AG04450 (cell line): ENCODE measurements around the gene CD48. TPM values are rescaled to one million over a fixed set of nuclear protein-coding genes. Genes with fewer than 3 reads are reported as not detected.

Source experiments
- CTCF ChIA-PET: fragments of 300-600, 350-600 bp; formaldehyde crosslinking; extraction: SDS; loops from one replicate; lab custom pipeline; 2022; ENCODE audit warnings: antibody characterized with exemption, inconsistent platforms; lab: Charles Lee
- POLR2A ChIA-PET: fragments of 350-600 bp; formaldehyde crosslinking; extraction: SDS; loops from one replicate; lab custom pipeline; 2021; ENCODE audit warnings: antibody characterized with exemption, inconsistent platforms; lab: Yijun Ruan, JAX
- DNase-seq: peaks from one replicate; pipeline ENCODE4 v3.0.0-alpha.2; 2011; ENCODE audit warnings: low read depth, low spot score
- H3K27ac ChIP-seq: one replicate; pipeline ENCODE4 v1.5.1; 2012; ENCODE audit warnings: low read depth, low read length, control low read depth
- H3K27me3 ChIP-seq: one replicate; pipeline ENCODE4 v1.6.0; 2012; ENCODE audit warnings: low read length; ENCODE audit not compliant: control insufficient read depth, insufficient read depth
- H3K4me3 ChIP-seq: 2 replicates; pipeline ENCODE4 v1.5.1; 2011; ENCODE audit warnings: mild to moderate bottlenecking, low read depth, low read length, control low read depth
- H3K9me3 ChIP-seq: 2 replicates; pipeline ENCODE4 v1.5.1; 2012; ENCODE audit warnings: low read length; ENCODE audit not compliant: control insufficient read depth, insufficient read depth
- CTCF ChIP-seq: IDR thresholded peaks from 2 replicates; pipeline ENCODE4 v1.5.1; 2011; ENCODE audit warnings: low read depth, low read length, control low read depth, inconsistent platforms
- polyA plus RNA-seq: library from polyadenylated mRNA; depleted of rRNA; stranded (reverse); fragments of >200 nt; gene quantifications from 2 replicates; pipeline ENCODE4 v1.2.3, GENCODE V29; 2011

The CD48 gene
- polyA plus RNA-seq, 1 experiment = not detected

- DNase-seq = no peak
Observed at GRCh38 chr1:160665330-160666078, 46.1 kb downstream of the CD48 start.

GRCh38 chr1:160664573-160665051 is 47.0 kb downstream of the CD48 start:
- no peaks in the 10 kb centered on the region for H3K27me3 ChIP-seq
- no peak overlapping the region for H3K4me3 ChIP-seq
- ChIA-PET POLR2A (no interaction called here), CTCF (no interaction called here)
- H3K27ac ChIP-seq = no peak overlapping the region
- no peak for TF ChIP-seq CTCF
- no peak for DNase-seq
- no peaks in the 10 kb centered on the region for H3K9me3 ChIP-seq

More at GRCh38 chr1:160665330-160666078, 46.1 kb downstream of the CD48 start:
- no peak for TF ChIP-seq CTCF
- Histone ChIP-seq H3K27ac (no peak overlapping the region), H3K9me3 (no peaks in the 10 kb centered on the region; the same call in 1 of the 2 replicates), H3K27me3 (no peaks in the 10 kb centered on the region), H3K4me3 (no peak overlapping the region)
- ChIA-PET POLR2A (no interaction called here), CTCF (no interaction called here)

- no peak overlapping the region for H3K4me3 ChIP-seq
- POLR2A ChIA-PET = no interaction called here
- TF ChIP-seq CTCF = no peak
- DNase-seq = no peak
- no peaks in the 10 kb centered on the region for H3K27me3 ChIP-seq
- CTCF ChIA-PET = interaction anchor here (0.6 kb wide), 1 partner anchor 13 kb away, joined by 4 read pairs; no protein-coding TSS in a partner anchor
- no peaks in the 10 kb centered on the region for H3K9me3 ChIP-seq
- no peak overlapping the region for H3K27ac ChIP-seq
Observed at GRCh38 chr1:160662910-160663309, 48.7 kb downstream of the CD48 start.

GRCh38 chr1:160659566-160659965 is 52.1 kb downstream of the CD48 start:
- ChIA-PET POLR2A (no interaction called here), CTCF (interaction anchor here (0.6 kb wide), 1 partner anchor 259 kb away, joined by 5 read pairs; no protein-coding TSS in a partner anchor)
- no peak for DNase-seq
- no peaks in the 10 kb centered on the region for H3K27me3 ChIP-seq
- no peak for TF ChIP-seq CTCF
- H3K9me3 ChIP-seq = no peaks in the 10 kb centered on the region
- no peak overlapping the region for H3K4me3 ChIP-seq
- H3K27ac ChIP-seq = no peak overlapping the region

GRCh38 chr1:160658814-160659193 is 52.8 kb downstream of the CD48 start:
- no peaks in the 10 kb centered on the region for H3K9me3 ChIP-seq
- POLR2A ChIA-PET = no interaction called here
- no peak for DNase-seq
- no peaks in the 10 kb centered on the region for H3K27me3 ChIP-seq
- no peak overlapping the region for H3K27ac ChIP-seq
- no peak for TF ChIP-seq CTCF
- CTCF ChIA-PET = interaction anchor here (0.6 kb wide), 1 partner anchor 259 kb away, joined by 5 read pairs; no protein-coding TSS in a partner anchor
- H3K4me3 ChIP-seq = no peak overlapping the region
